ENCODE measurements around the gene NUDT4. TPM values are rescaled to one million over a fixed set of nuclear protein-coding genes. Genes with fewer than 3 reads are reported as not detected.
"Not testable (repeated sequence)": the region's sequence is repeated elsewhere in the genome, so short reads cannot be mapped to it uniquely, and the experiment has no call there.

Gene NUDT4
- total RNA-seq, 2 donors from 2014 or later, result 91.1 to 178 TPM

- no peak overlapping the region for H3K4me3 ChIP-seq
- H3K9me3 ChIP-seq, result no peaks in the 10 kb centered on the region
- no peaks in the 10 kb centered on the region for H3K36me3 ChIP-seq
- peaks cover 29 to 75% of the 10 kb centered on the region in 2 donors for H3K4me1 ChIP-seq (ENCODE audit: control insufficient read depth in 1 of 2, low read depth in 2 of 2)
- DNase-seq (ENCODE audit: low spot score) (no peak), ATAC-seq (ENCODE audit: insufficient number of reproducible peaks, low FRiP score, low read depth) (no peak)
- peak overlapping the region; percentile 35 to 59 for H3K27ac ChIP-seq
- TF ChIP-seq, protein P1, sequence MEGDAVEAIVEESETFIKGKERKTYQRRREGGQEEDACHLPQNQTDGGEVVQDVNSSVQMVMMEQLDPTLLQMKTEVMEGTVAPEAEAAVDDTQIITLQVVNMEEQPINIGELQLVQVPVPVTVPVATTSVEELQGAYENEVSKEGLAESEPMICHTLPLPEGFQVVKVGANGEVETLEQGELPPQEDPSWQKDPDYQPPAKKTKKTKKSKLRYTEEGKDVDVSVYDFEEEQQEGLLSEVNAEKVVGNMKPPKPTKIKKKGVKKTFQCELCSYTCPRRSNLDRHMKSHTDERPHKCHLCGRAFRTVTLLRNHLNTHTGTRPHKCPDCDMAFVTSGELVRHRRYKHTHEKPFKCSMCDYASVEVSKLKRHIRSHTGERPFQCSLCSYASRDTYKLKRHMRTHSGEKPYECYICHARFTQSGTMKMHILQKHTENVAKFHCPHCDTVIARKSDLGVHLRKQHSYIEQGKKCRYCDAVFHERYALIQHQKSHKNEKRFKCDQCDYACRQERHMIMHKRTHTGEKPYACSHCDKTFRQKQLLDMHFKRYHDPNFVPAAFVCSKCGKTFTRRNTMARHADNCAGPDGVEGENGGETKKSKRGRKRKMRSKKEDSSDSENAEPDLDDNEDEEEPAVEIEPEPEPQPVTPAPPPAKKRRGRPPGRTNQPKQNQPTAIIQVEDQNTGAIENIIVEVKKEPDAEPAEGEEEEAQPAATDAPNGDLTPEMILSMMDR (IDR thresholded peaks at IDR 0.05), result no peak
- H3K27me3 ChIP-seq (replicated peaks; ENCODE audit: insufficient read depth), result no peaks in the 10 kb centered on the region
Measured at GRCh38 chr12:93426412-93426805, 48.7 kb downstream of the NUDT4 start.

DNA sequence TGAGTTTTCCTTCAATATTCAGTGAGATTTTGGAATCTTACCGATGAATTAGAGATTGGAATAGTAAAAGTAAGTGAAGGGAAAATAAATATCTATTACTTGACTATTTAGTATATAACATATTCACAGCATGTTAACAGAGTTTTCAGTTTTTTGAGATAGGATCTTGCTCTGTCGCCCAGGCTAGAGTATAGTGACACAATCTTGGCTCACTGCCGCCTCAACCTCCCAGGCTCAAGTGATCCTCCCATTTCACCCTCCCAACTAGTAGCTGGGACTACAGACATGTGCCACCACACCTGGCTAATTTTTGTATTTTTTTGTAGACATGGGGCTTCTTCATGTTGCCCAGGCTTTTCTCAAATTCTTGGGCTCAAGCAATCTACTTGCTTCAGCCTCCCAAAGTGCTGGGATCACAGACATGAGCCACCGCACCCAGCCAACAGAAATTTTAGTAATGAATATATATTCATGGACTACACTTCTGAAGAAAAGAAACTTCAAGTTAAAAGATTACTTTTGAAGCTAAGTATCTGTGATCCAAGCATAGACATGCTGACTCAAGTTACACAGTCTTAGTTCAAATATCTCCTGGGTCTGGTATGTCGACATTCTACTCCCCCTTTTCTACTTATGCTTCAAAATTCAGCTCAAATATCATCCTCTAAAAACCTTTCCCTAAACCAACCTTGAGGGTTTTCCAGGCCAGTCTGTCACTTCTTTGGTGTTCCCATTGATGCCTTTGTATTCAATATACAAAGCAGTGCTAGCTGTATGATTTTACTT, 50.2 kb downstream of the NUDT4 start:
- Histone ChIP-seq H3K9me3 (no peaks in the 10 kb centered on the region), H3K36me3 (no peaks in the 10 kb centered on the region), H3K27ac (peak overlapping the region in 1 of 2 donors; percentile 42), H3K27me3 (replicated peaks; ENCODE audit: insufficient read depth) (no peaks in the 10 kb centered on the region), H3K4me1 (ENCODE audit: control insufficient read depth in 1 of 2, low read depth in 2 of 2) (peaks cover 34 to 82% of the 10 kb centered on the region in 2 donors), H3K4me3 (no peak overlapping the region)
- TF ChIP-seq, protein P1 (IDR thresholded peaks at IDR 0.05), result no peak
- no peak for ATAC-seq (ENCODE audit: insufficient number of reproducible peaks, low FRiP score, low read depth)
- no peak for DNase-seq (ENCODE audit: low spot score)

DNA sequence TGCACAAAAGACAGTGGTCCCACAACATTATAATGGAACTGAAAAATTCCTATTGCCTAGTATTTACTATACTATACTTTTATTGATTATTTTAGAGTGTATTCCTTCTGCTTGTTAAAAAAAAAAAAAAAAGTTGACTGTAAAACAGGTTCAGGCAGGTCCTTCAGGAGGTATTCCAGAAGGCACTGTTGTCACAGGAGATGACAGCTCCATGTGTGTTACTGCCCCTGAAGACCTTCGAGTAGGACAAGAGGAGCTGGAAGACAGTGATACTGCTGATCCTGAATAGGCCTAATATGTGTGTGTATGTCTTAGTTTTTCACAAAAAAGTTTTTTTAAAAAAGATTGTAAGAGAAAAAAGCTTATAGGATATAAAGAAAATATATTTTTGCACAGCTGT, 51.7 kb downstream of the NUDT4 start:
- H3K36me3 ChIP-seq, result no peaks in the 10 kb centered on the region
- no peak overlapping the region for H3K27ac ChIP-seq
- H3K4me1 ChIP-seq (ENCODE audit: control insufficient read depth in 1 of 2, low read depth in 2 of 2), result peaks cover 37 to 80% of the 10 kb centered on the region in 2 donors
- H3K27me3 ChIP-seq (replicated peaks; ENCODE audit: insufficient read depth), result no peaks in the 10 kb centered on the region
- H3K9me3 ChIP-seq, result no peaks in the 10 kb centered on the region
- DNase-seq (ENCODE audit: low spot score) (no peak), ATAC-seq (ENCODE audit: insufficient number of reproducible peaks, low FRiP score, low read depth) (no peak)
- TF ChIP-seq, protein P1 (IDR thresholded peaks at IDR 0.05), result no peak
- H3K4me3 ChIP-seq, result no peak overlapping the region

DNA sequence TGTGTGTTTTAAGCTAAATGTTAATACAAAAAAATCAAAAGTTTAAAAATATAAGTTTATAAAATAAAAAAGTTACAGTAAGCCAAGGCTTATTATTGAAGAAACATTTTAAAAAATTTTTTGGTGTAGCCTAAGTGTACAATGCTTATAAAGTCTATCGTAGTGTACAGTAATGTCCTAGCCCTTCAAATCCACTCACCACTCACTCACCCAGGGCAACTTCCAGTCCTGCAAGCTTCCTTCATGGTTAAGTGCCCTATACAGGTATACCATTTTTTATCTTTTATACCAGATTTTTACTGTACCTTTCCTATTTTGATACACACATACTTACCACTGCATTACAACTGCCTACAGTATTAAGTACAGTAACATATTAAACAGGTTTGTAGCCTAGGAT, 52.1 kb downstream of the NUDT4 start:
- H3K27ac ChIP-seq, result no peak overlapping the region
- TF ChIP-seq, protein P1 (IDR thresholded peaks at IDR 0.05), result no peak
- ATAC-seq (ENCODE audit: insufficient number of reproducible peaks, low FRiP score, low read depth) (no peak), DNase-seq (ENCODE audit: low spot score) (no peak)
- peaks cover 41 to 80% of the 10 kb centered on the region in 2 donors for H3K4me1 ChIP-seq (ENCODE audit: control insufficient read depth in 1 of 2, low read depth in 2 of 2)
- no peaks in the 10 kb centered on the region for H3K27me3 ChIP-seq (replicated peaks; ENCODE audit: insufficient read depth)
- no peaks in the 10 kb centered on the region for H3K9me3 ChIP-seq
- no peak overlapping the region for H3K4me3 ChIP-seq
- no peaks in the 10 kb centered on the region for H3K36me3 ChIP-seq

- TF ChIP-seq, protein P1 (IDR thresholded peaks at IDR 0.05), result no peak
- H3K4me1 ChIP-seq (ENCODE audit: control insufficient read depth in 1 of 2, low read depth in 2 of 2), result peaks cover 45 to 80% of the 10 kb centered on the region in 2 donors
- DNase-seq (ENCODE audit: low spot score) (no peak), ATAC-seq (ENCODE audit: insufficient number of reproducible peaks, low FRiP score, low read depth) (no peak)
- H3K36me3 ChIP-seq, result no peaks in the 10 kb centered on the region
- H3K27me3 ChIP-seq (replicated peaks; ENCODE audit: insufficient read depth), result no peaks in the 10 kb centered on the region
- H3K4me3 ChIP-seq, result no peak overlapping the region
- no peaks in the 10 kb centered on the region for H3K9me3 ChIP-seq
- H3K27ac ChIP-seq, result no peak overlapping the region
Measured at GRCh38 chr12:93430280-93430679, 52.6 kb downstream of the NUDT4 start.

DNA sequence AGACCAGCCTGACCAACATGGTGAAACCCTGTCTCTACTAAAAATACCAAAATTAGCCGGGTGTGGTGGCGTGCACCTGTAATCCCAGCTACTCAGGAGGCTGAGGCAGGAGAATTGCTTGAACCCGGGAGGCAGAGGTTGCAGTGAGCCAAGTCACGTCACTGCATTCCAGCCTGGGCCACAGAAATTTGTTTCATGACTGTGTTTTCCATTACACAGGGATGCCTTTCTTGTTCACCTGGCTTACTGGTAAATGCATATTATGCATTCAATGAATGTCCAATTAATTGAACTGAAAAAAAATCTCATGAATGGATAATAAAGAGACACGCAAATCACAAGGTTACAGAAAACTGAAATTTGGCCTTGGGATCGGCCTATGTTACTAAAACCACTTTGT, 54.3 kb downstream of the NUDT4 start:
- ATAC-seq (ENCODE audit: insufficient number of reproducible peaks, low FRiP score, low read depth); H3K9me3 ChIP-seq; H3K36me3 ChIP-seq; H3K27me3 ChIP-seq (replicated peaks; ENCODE audit: insufficient read depth); DNase-seq (ENCODE audit: low spot score); H3K4me3 ChIP-seq: not testable (repeated sequence)
- Histone ChIP-seq H3K27ac (peak overlapping the region in 1 of 2 donors; percentile 35), H3K4me1 (ENCODE audit: control insufficient read depth in 1 of 2, low read depth in 2 of 2) (peaks cover 38 to 80% of the 10 kb centered on the region in 2 donors)

Measured in thoracic aorta (tissue), 2 donors.